Activated naive CD8-positive, alpha-beta T cell treated with anti-CD3 and anti-CD28 coated beads, Interleukin-2, amount 50 U/mL, for 24 hours (primary cell): ENCODE results near the gene HTRA3.

Experiments
- ATAC-seq: fragments of 150-1000 bp; cut with Tn5 transposase; one replicate; pipeline ENCODE4 v1.10.0; 2021
- DNase-seq: peaks from one replicate; pipeline ENCODE4 v3.0.0; 2021
- H3K27ac Mint-ChIP-seq: one replicate; pipeline ENCODE4 v1.8.0; 2021; ENCODE audit warnings: mild to moderate bottlenecking, mixed read lengths
- H3K27me3 Mint-ChIP-seq: one replicate; pipeline ENCODE4 v1.8.0; 2021; ENCODE audit warnings: mixed read lengths
- H3K36me3 Mint-ChIP-seq: one replicate; pipeline ENCODE4 v1.8.0; 2021; ENCODE audit warnings: low read depth, mixed read lengths
- H3K4me1 Mint-ChIP-seq: one replicate; pipeline ENCODE4 v1.8.0; 2021; ENCODE audit warnings: mixed read lengths
- H3K4me3 Mint-ChIP-seq: one replicate; pipeline ENCODE4 v1.8.0; 2021; ENCODE audit warnings: mild to moderate bottlenecking, moderate library complexity, mixed read lengths
- H3K9me3 Mint-ChIP-seq: one replicate; pipeline ENCODE4 v1.8.0; 2021; ENCODE audit warnings: mixed read lengths

The HTRA3 gene

DNA sequence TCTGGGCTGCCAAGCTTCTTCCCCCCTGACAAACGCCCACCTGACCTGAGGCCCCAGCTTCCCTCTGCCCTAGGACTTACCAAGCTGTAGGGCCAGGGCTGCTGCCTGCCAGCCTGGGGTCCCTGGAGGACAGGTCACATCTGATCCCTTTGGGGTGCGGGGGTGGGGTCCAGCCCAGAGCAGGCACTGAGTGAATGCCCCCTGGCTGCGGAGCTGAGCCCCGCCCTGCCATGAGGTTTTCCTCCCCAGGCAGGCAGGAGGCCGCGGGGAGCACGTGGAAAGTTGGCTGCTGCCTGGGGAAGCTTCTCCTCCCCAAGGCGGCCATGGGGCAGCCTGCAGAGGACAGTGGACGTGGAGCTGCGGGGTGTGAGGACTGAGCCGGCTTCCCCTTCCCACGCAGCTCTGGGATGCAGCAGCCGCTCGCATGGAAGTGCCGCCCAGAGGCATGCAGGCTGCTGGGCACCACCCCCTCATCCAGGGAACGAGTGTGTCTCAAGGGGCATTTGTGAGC is 37.0 kb downstream of the HTRA3 start:
- Mint-ChIP-seq H3K4me1 (peaks cover 3% of the 10 kb centered on the region), H3K27me3 (peaks cover 8% of the 10 kb centered on the region), H3K9me3 (no peaks in the 10 kb centered on the region), H3K4me3 (no peak overlapping the region), H3K27ac (no peak overlapping the region), H3K36me3 (no peaks in the 10 kb centered on the region)
- no peak for ATAC-seq
- no peak for DNase-seq

DNA sequence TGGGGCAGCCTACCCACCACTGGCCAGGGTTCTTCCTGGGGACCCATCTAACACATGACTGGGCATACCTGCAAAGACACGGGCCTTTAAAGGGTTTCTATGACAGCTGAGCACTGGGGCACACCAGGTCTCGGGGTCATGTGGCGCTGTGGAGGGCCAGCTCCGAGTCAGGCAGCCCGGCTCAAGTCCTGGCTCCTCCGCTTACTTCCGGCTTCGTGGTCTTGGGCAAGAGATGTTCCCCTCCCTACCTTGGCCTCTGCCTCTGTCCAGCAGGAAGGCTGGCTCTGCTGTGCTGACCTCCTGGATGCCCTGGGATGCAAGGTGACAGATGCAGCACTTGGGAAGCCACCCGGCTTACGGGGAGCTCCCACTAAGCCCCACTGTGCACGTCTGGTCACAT is 37.6 kb downstream of the HTRA3 start:
- H3K36me3 Mint-ChIP-seq: no peaks in the 10 kb centered on the region
- H3K4me1 Mint-ChIP-seq: peaks cover 3% of the 10 kb centered on the region
- no peak overlapping the region for H3K4me3 Mint-ChIP-seq
- DNase-seq (no peak), ATAC-seq (no peak)
- no peak overlapping the region for H3K27ac Mint-ChIP-seq
- H3K9me3 Mint-ChIP-seq: no peaks in the 10 kb centered on the region
- H3K27me3 Mint-ChIP-seq: peaks cover 8% of the 10 kb centered on the region

- H3K4me3 Mint-ChIP-seq: no peak overlapping the region
- H3K9me3 Mint-ChIP-seq: no peaks in the 10 kb centered on the region
Observed at GRCh38 chr4:8307714-8308113, 38.2 kb downstream of the HTRA3 start.

DNA sequence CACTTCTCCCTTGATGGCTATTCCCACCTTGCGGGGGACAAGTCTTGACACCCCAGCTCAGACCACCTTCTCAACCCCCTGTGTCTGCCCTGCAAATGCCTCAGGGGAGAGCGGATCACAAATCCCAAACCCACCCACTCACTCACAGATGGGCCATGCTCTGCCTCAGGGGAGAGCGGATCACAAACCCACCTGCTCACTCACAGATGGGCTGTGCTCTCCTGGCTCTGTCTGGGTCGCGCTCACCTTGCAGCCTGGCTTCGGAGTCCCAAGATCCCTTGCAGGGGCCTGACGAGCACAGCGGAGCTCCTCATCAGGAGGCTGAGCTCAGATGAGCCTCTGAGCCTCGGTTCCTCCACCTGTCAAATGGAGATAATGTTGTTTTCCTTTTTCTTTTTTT is 38.6 kb downstream of the HTRA3 start:
- H3K4me3 Mint-ChIP-seq: no peak overlapping the region
- no peaks in the 10 kb centered on the region for H3K9me3 Mint-ChIP-seq
- DNase-seq (no peak), ATAC-seq (no peak)
- peaks cover 8% of the 10 kb centered on the region for H3K27me3 Mint-ChIP-seq
- H3K27ac Mint-ChIP-seq: no peak overlapping the region
- H3K4me1 Mint-ChIP-seq: peaks cover 3% of the 10 kb centered on the region
- H3K36me3 Mint-ChIP-seq: no peaks in the 10 kb centered on the region

More at GRCh38 chr4:8307714-8308113, 38.2 kb downstream of the HTRA3 start:
- Mint-ChIP-seq H3K4me1 (peaks cover 3% of the 10 kb centered on the region), H3K27ac (no peak overlapping the region), H3K27me3 (peaks cover 8% of the 10 kb centered on the region), H3K36me3 (no peaks in the 10 kb centered on the region)
- ATAC-seq: no peak
- no peak for DNase-seq

DNA sequence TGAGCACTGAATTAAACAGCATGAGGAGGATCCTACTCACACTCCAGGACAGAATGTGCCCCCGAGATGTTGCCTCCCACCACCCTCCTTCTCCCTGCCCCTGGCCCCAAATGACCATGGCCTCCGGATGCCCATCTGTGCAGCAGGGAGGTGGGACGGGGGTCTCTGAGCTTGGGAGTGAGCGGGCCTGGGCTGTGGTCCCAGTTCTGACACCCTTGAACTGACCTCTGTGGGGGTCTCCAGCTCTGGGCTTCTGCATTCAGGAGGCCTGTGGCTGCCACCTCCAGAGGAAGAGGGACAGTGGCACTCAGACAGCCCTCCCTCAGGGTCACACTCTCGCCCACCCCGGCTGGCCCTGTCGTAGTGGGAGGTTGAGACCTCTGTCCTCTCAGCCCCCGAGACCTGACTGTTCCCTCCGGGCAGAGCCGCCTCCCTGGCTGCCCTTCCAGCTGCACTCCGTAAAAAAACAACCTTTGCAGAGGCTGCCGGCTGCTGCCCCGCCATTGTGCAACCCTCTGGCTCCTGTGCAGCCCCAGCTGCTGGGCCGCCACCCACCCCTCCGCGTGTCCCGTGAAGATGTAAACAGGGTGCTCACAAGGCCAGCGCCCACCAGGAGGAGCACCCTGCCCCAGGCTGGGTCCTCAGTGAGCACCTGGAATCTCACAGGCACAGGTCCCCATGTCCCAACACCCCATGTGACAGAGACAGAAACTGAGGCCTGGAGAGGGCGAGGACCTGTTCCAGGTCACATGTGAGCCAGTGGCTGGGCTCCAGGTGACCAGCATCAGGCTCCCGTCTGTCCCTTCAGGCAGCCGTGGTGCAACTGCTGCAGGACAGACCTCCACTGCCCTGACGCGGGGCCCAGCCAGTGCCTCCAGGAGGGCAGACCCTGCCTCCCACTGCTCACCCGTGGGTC is 39.6 kb downstream of the HTRA3 start:
- Mint-ChIP-seq H3K9me3 (peaks cover 4% of the 10 kb centered on the region), H3K27me3 (peaks cover 4% of the 10 kb centered on the region), H3K4me1 (no peaks in the 10 kb centered on the region), H3K4me3 (no peak overlapping the region), H3K27ac (no peak overlapping the region), H3K36me3 (no peaks in the 10 kb centered on the region)
- DNase-seq (no peak), ATAC-seq (no peak)

GRCh38 chr4:8310306-8310705 is 40.8 kb downstream of the HTRA3 start:
- Mint-ChIP-seq H3K36me3 (no peaks in the 10 kb centered on the region), H3K4me3 (no peak overlapping the region), H3K27ac (no peak overlapping the region), H3K4me1 (no peaks in the 10 kb centered on the region), H3K27me3 (peaks cover 4% of the 10 kb centered on the region), H3K9me3 (peaks cover 4% of the 10 kb centered on the region)
- no peak for DNase-seq
- ATAC-seq: no peak

DNA sequence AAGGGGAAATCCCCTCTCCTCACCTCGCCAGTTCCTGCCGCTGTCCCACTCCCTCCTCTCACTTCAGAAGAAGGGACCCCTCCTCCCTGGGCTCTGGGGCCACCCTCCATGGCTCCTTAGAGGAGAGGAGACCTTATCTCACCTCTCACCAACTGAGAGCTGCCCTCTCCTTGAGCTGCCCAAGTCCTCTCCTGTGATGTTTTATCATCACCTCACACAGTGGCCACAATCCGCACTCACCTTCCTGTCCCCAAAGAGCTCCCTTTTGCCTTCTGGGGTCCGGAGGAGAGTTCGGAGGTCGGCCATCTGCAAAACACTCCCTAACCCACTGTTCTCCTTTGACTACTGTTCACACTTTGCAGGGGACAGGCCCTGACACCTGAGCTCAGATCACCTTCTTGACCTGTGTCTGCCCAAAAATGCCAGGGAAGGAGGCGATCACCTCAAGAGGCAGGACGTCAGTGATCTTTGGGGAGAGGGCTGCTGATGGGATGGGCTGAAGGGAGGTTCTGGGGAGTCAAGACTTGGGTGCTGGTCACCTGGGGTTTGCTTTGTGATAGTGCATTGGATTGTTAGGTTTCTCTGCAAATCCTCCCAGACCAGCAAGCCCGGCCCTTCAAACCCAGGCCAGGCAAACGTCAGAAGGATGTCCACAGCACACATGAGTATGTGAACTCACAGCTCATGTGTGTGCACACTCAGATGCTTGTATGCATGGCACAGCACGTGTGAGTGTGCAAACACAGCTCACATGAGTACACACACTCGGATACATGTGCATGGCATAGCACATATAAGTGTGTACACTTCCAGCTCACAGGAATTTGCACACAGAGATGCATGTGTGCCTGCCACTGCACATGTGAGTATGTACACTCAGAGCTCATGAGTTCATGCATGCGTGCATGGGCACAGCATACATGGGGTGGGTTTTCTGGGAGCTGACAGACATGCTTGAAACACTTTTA is 41.8 kb downstream of the HTRA3 start:
- peaks cover under 1% of the 10 kb centered on the region for H3K27me3 Mint-ChIP-seq
- no peak overlapping the region for H3K4me3 Mint-ChIP-seq
- H3K4me1 Mint-ChIP-seq: no peaks in the 10 kb centered on the region
- DNase-seq (no peak), ATAC-seq (no peak)
- H3K36me3 Mint-ChIP-seq: no peaks in the 10 kb centered on the region
- peaks cover 4% of the 10 kb centered on the region for H3K9me3 Mint-ChIP-seq
- H3K27ac Mint-ChIP-seq: no peak overlapping the region

DNA sequence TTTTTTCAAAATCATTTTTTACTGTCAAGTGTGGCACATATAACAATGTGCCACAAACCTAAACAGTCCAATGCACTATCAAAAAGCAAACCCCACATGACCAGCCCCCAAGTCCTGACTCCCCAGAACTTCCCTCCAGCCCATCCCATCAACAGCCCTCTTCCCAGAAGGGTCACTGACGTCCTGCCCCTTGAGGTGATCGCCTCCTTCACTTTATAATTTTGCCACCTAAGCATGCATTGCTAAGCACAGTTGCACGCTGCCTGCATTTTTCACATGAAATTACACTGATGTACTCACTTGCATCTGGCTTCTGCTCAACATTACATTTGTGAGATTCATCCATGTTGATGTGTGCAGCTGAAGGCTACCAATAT is 42.5 kb downstream of the HTRA3 start:
- ATAC-seq (no peak), DNase-seq (no peak)
- H3K4me1 Mint-ChIP-seq: no peaks in the 10 kb centered on the region
- no peaks in the 10 kb centered on the region for H3K27me3 Mint-ChIP-seq
- peaks cover 4% of the 10 kb centered on the region for H3K9me3 Mint-ChIP-seq
- no peaks in the 10 kb centered on the region for H3K36me3 Mint-ChIP-seq
- no peak overlapping the region for H3K4me3 Mint-ChIP-seq
- H3K27ac Mint-ChIP-seq: no peak overlapping the region

DNA sequence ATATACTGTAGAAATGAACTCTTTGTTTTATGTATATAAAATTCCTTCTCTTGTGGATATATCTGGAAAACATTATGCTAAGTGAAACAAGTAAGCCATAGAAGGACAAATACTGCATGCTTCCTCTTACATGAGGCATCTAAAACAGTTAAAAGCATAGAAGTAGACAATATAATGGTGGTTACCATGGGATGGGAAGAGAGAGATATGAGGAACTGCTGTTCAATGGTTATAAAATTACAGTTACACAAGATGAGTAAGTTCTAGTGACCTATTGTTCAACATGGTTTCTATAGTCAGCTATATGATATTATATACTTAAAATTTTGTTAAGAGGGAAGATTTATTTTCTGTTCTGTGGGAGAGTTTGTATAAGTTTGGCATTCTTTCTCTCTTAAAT is 43.4 kb downstream of the HTRA3 start:
- ATAC-seq: no peak
- H3K27ac Mint-ChIP-seq: no peak overlapping the region
- no peaks in the 10 kb centered on the region for H3K27me3 Mint-ChIP-seq
- H3K4me3 Mint-ChIP-seq: no peak overlapping the region
- peaks cover 4% of the 10 kb centered on the region for H3K9me3 Mint-ChIP-seq
- H3K36me3 Mint-ChIP-seq: no peaks in the 10 kb centered on the region
- no peaks in the 10 kb centered on the region for H3K4me1 Mint-ChIP-seq
- no peak for DNase-seq

GRCh38 chr4:8314691-8315255 is 45.2 kb downstream of the HTRA3 start:
- H3K4me3 Mint-ChIP-seq: no peak overlapping the region
- no peaks in the 10 kb centered on the region for H3K27me3 Mint-ChIP-seq
- H3K9me3 Mint-ChIP-seq: peaks cover 4% of the 10 kb centered on the region
- no peaks in the 10 kb centered on the region for H3K4me1 Mint-ChIP-seq
- ATAC-seq (no peak), DNase-seq (no peak)
- no peaks in the 10 kb centered on the region for H3K36me3 Mint-ChIP-seq
- no peak overlapping the region for H3K27ac Mint-ChIP-seq

GRCh38 chr4:8315435-8316250 is 46.1 kb downstream of the HTRA3 start:
- H3K9me3 Mint-ChIP-seq: peaks cover 4% of the 10 kb centered on the region
- no peaks in the 10 kb centered on the region for H3K27me3 Mint-ChIP-seq
- ATAC-seq (no peak), DNase-seq (no peak)
- no peaks in the 10 kb centered on the region for H3K36me3 Mint-ChIP-seq
- H3K4me3 Mint-ChIP-seq: no peak overlapping the region
- H3K4me1 Mint-ChIP-seq: no peaks in the 10 kb centered on the region
- no peak overlapping the region for H3K27ac Mint-ChIP-seq

- DNase-seq (no peak), ATAC-seq (no peak)
- Mint-ChIP-seq H3K27ac (no peak overlapping the region), H3K27me3 (no peaks in the 10 kb centered on the region), H3K4me1 (no peaks in the 10 kb centered on the region), H3K9me3 (peaks cover 4% of the 10 kb centered on the region), H3K4me3 (no peak overlapping the region), H3K36me3 (no peaks in the 10 kb centered on the region)
Observed at GRCh38 chr4:8316251-8316771, 46.8 kb downstream of the HTRA3 start.

GRCh38 chr4:8316911-8317351 is 47.4 kb downstream of the HTRA3 start:
- ATAC-seq: peak; percentile 7
- H3K9me3 Mint-ChIP-seq: peaks cover 4% of the 10 kb centered on the region
- no peaks in the 10 kb centered on the region for H3K36me3 Mint-ChIP-seq
- H3K4me1 Mint-ChIP-seq: no peaks in the 10 kb centered on the region
- H3K27ac Mint-ChIP-seq: no peak overlapping the region
- no peaks in the 10 kb centered on the region for H3K27me3 Mint-ChIP-seq
- no peak for DNase-seq
- no peak overlapping the region for H3K4me3 Mint-ChIP-seq
